ENCODE results near the gene GPATCH11.

DNA sequence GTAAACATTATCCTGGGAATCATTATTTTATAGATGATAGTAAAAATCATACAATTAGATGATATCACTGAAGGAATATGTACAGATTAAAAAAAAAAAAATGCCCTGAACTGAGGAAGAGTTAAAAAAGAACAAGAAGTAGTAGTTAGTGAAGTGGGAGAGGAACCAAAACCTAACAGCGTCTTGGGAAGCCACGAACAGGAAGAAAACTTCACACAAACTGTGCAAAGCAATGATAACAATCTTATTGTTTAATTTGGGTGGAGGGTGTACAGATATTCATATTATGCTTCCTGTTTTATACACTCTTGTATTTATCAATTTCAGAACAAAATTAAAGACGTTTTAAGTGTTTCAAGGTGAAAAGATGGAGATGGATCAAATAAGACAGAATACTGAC lies 3.6 kb upstream of the GPATCH11 start:
- no peak for TF ChIP-seq POLR2A (IDR thresholded peaks at IDR 0.05)
- TF ChIP-seq, protein P1, sequence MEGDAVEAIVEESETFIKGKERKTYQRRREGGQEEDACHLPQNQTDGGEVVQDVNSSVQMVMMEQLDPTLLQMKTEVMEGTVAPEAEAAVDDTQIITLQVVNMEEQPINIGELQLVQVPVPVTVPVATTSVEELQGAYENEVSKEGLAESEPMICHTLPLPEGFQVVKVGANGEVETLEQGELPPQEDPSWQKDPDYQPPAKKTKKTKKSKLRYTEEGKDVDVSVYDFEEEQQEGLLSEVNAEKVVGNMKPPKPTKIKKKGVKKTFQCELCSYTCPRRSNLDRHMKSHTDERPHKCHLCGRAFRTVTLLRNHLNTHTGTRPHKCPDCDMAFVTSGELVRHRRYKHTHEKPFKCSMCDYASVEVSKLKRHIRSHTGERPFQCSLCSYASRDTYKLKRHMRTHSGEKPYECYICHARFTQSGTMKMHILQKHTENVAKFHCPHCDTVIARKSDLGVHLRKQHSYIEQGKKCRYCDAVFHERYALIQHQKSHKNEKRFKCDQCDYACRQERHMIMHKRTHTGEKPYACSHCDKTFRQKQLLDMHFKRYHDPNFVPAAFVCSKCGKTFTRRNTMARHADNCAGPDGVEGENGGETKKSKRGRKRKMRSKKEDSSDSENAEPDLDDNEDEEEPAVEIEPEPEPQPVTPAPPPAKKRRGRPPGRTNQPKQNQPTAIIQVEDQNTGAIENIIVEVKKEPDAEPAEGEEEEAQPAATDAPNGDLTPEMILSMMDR (IDR thresholded peaks at IDR 0.05), result no peak
